Spleen (tissue), 7 donors: ENCODE results near the gene GPN2.

ENCODE experiments used
- CTCF ChIP-seq, 11 experiments: fragments of 200-600 bp in 7 of 11; fragments of 450-650 bp in 4 of 11; sonication (generic) in 4 of 11; IDR thresholded peaks in 8 of 11; conservative IDR thresholded peaks in 3 of 11; 1 replicate in 7 of 11; 2 replicates in 4 of 11; pipeline versions ENCODE4 v1.4.0 to v1.8.0; 2016 to 2021; ENCODE audit warnings: antibody characterized with exemption in 11 of 11, inconsistent platforms in 4 of 11, mild to moderate bottlenecking in 1 of 11
- POLR2A ChIP-seq, 3 donors: fragments of 450-650 bp; IDR thresholded peaks; one replicate each; pipeline ENCODE4 v1.5.1; 2017; ENCODE audit warnings: antibody characterized with exemption in 3 of 3, mild to moderate bottlenecking in 1 of 3
- POLR2AphosphoS5 ChIP-seq, 3 donors: sonication (generic); formaldehyde crosslinking; IDR thresholded peaks; one replicate each; pipeline ENCODE4 v1.5.1; 2017; ENCODE audit warnings: antibody characterized with exemption in 3 of 3
- donor health status: DM: no; HTN: no; CAD: no; lungs with moderate emphysema.
- donor health status: DM: no; HTN: no; CAD: no.
- donor health status: DM: no; HTN: no; CAD: no.

GRCh38 chr1:26922901-26923300 lies 32.8 kb upstream of the GPN2 start:
- TF ChIP-seq CTCF (IDR thresholded peaks at IDR 0.05 in 8 of 11, conservative IDR thresholded peaks at IDR 0.05 in 3 of 11) (no peak), POLR2A (IDR thresholded peaks at IDR 0.05) (no peak), POLR2AphosphoS5 (IDR thresholded peaks at IDR 0.05) (no peak)
